ENCODE data around the gene METTL8.

- TF ChIP-seq TAF1 (IDR thresholded peaks at IDR 0.05; ENCODE audit: borderline replicate concordance, low read depth, low read length) (no peak), ZBTB33 (IDR thresholded peaks at IDR 0.05; ENCODE audit: borderline replicate concordance, low read depth) (no peak), GABPA (IDR thresholded peaks at IDR 0.05; ENCODE audit: low read depth) (no peak), PBX3 (IDR thresholded peaks at IDR 0.05) (no peak), CTCF (IDR thresholded peaks at IDR 0.05) (no peak), EP300 (IDR thresholded peaks at IDR 0.05; ENCODE audit: borderline replicate concordance in 1 of 2, low read depth in 1 of 2, low read length in 1 of 2) (no peak), EZH2phosphoT487 (IDR thresholded peaks at IDR 0.05; ENCODE audit: borderline replicate concordance, low read depth) (no peak), USF2 (IDR thresholded peaks at IDR 0.05; ENCODE audit: borderline replicate concordance, low read depth, low read length) (no peak)
Measured at GRCh38 chr2:171316220-171316619, 117.6 kb downstream of the METTL8 start.
